Astrocyte (in vitro differentiated cells and primary cell): ENCODE measurements around the gene PLXNC1. TPM values are rescaled to one million over a fixed set of nuclear protein-coding genes. Genes with fewer than 3 reads are reported as not detected.

Source experiments
- DNase-seq: peaks from one replicate; pipeline ENCODE4 v3.0.0-alpha.2; 2010; ENCODE audit warnings: low read depth
- FAIRE-seq: peaks from 2 replicates; lab custom pipeline; 2011; peaks lifted over from hg19 to GRCh38; lab: Jason Lieb, UNC
- H2AFZ ChIP-seq: 2 replicates; pipeline ENCODE4 v1.6.0; 2012; ENCODE audit warnings: low read depth, low read length, inconsistent platforms
- H3K27ac ChIP-seq: 2 replicates; pipeline ENCODE4 v1.5.1; 2011; ENCODE audit warnings: low read depth, low read length, inconsistent platforms
- H3K27me3 ChIP-seq: 2 replicates; pipeline ENCODE4 v1.6.0; 2011; ENCODE audit warnings: low read length, inconsistent platforms; ENCODE audit not compliant: insufficient read depth
- H3K36me3 ChIP-seq: 2 replicates; pipeline ENCODE4 v1.5.1; 2011; ENCODE audit warnings: low read length, inconsistent platforms; ENCODE audit not compliant: insufficient read depth
- H3K4me1 ChIP-seq: 2 replicates; pipeline ENCODE4 v1.5.1; 2011; ENCODE audit warnings: low read length, inconsistent platforms; ENCODE audit not compliant: insufficient read depth
- H3K4me2 ChIP-seq: 2 replicates; pipeline ENCODE4 v1.6.0; 2012; ENCODE audit warnings: low read length, inconsistent platforms
- H3K4me3 ChIP-seq: 2 replicates; pipeline ENCODE4 v1.5.1; 2011; ENCODE audit warnings: low read depth, mild to moderate bottlenecking, low read length, inconsistent platforms; ENCODE audit not compliant: insufficient read depth
- H3K79me2 ChIP-seq: 2 replicates; pipeline ENCODE4 v1.6.0; 2012; ENCODE audit warnings: mild to moderate bottlenecking, low read length, inconsistent platforms; ENCODE audit not compliant: insufficient read depth
- H3K9ac ChIP-seq: 2 replicates; pipeline ENCODE4 v1.6.0; 2012; ENCODE audit warnings: mild to moderate bottlenecking, low read length, inconsistent platforms
- H3K9me3 ChIP-seq: 2 replicates; pipeline ENCODE4 v1.5.1; 2012; ENCODE audit warnings: low read depth, mild to moderate bottlenecking, low read length, inconsistent platforms; ENCODE audit not compliant: insufficient read depth
- H4K20me1 ChIP-seq: 2 replicates; pipeline ENCODE4 v1.6.0; 2012; ENCODE audit warnings: low read length, inconsistent platforms; ENCODE audit not compliant: insufficient read depth
- H3K27ac Mint-ChIP-seq: one replicate; pipeline ENCODE4 v1.8.0; 2021; ENCODE audit warnings: mild to moderate bottlenecking, mixed read lengths; ENCODE audit not compliant: unreplicated experiment
- H3K27me3 Mint-ChIP-seq: one replicate; pipeline ENCODE4 v1.8.0; 2021; ENCODE audit warnings: low read depth, mixed read lengths; ENCODE audit not compliant: unreplicated experiment
- H3K36me3 Mint-ChIP-seq: one replicate; pipeline ENCODE4 v1.8.0; 2021; ENCODE audit warnings: low read depth, mixed read lengths; ENCODE audit not compliant: unreplicated experiment
- H3K4me1 Mint-ChIP-seq: one replicate; pipeline ENCODE4 v1.8.0; 2021; ENCODE audit warnings: low read depth, mixed read lengths; ENCODE audit not compliant: unreplicated experiment
- H3K4me3 Mint-ChIP-seq: one replicate; pipeline ENCODE4 v1.8.0; 2021; ENCODE audit warnings: mild to moderate bottlenecking, moderate library complexity, mixed read lengths; ENCODE audit not compliant: unreplicated experiment
- H3K9me3 Mint-ChIP-seq: one replicate; pipeline ENCODE4 v1.8.0; 2021; ENCODE audit warnings: mild to moderate bottlenecking, mixed read lengths; ENCODE audit not compliant: unreplicated experiment
- CTCF ChIP-seq: IDR thresholded peaks from 2 replicates; pipeline ENCODE4 v1.5.1; 2011; ENCODE audit warnings: low read depth, mild to moderate bottlenecking, inconsistent platforms, low read length, moderate library complexity; ENCODE audit not compliant: insufficient read depth
- EZH2 ChIP-seq: IDR thresholded peaks from 2 replicates; pipeline ENCODE4 v1.6.1; 2012; ENCODE audit warnings: mild to moderate bottlenecking, low read length, inconsistent platforms; ENCODE audit not compliant: insufficient read depth
- total RNA-seq: library from RNA; stranded (reverse); gene quantifications from 2 replicates; pipeline ENCODE4 v1.2.1, GENCODE V29; 2021

Gene PLXNC1
- total RNA-seq, 1 donor from 2014 or later, result 6.9 TPM

GRCh38 chr12:94284859-94285258, 136.5 kb downstream of the PLXNC1 start:
- Histone ChIP-seq H2AFZ (no peak overlapping the region), H3K36me3 (no peaks in the 10 kb centered on the region), H3K9ac (no peak overlapping the region), H3K27ac (no peak overlapping the region), H3K9me3 (no peaks in the 10 kb centered on the region), H3K4me2 (no peak overlapping the region), H3K4me1 (peaks cover 8% of the 10 kb centered on the region), H3K79me2 (no peaks in the 10 kb centered on the region), H4K20me1 (no peaks in the 10 kb centered on the region), H3K4me3 (no peak overlapping the region), H3K27me3 (no peaks in the 10 kb centered on the region)
- Mint-ChIP-seq H3K27me3 (peaks cover 9% of the 10 kb centered on the region), H3K27ac (no peak overlapping the region), H3K4me1 (peaks cover 13% of the 10 kb centered on the region), H3K9me3 (peaks cover 3% of the 10 kb centered on the region), H3K36me3 (peaks cover 4% of the 10 kb centered on the region), H3K4me3 (no peak overlapping the region)
- TF ChIP-seq CTCF (no peak), EZH2 (no peak)
- DNase-seq (no peak), FAIRE-seq (no peak)

- peaks cover 9% of the 10 kb centered on the region for H3K27me3 Mint-ChIP-seq
These were observed 137.7 kb downstream of the PLXNC1 start for GRCh38 chr12:94285943-94286582.

More at GRCh38 chr12:94285943-94286582, 137.7 kb downstream of the PLXNC1 start:
- H3K9ac ChIP-seq, result no peak overlapping the region
- TF ChIP-seq EZH2, result no peak
- TF ChIP-seq CTCF, result no peak
- H3K79me2 ChIP-seq, result no peaks in the 10 kb centered on the region
- Mint-ChIP-seq H3K27ac (no peak overlapping the region), H3K4me3 (no peak overlapping the region), H3K9me3 (peaks cover 3% of the 10 kb centered on the region), H3K36me3 (peaks cover 4% of the 10 kb centered on the region), H3K4me1 (peaks cover 20% of the 10 kb centered on the region)
- H2AFZ ChIP-seq, result no peak overlapping the region
- H3K27ac ChIP-seq, result no peak overlapping the region
- no peaks in the 10 kb centered on the region for H3K9me3 ChIP-seq
- H3K4me1 ChIP-seq, result peaks cover 17% of the 10 kb centered on the region
- H4K20me1 ChIP-seq, result no peaks in the 10 kb centered on the region
- DNase-seq, result no peak
- no peaks in the 10 kb centered on the region for H3K27me3 ChIP-seq
- no peaks in the 10 kb centered on the region for H3K36me3 ChIP-seq
- FAIRE-seq, result no peak
- H3K4me3 ChIP-seq, result no peak overlapping the region
- no peak overlapping the region for H3K4me2 ChIP-seq
